ENCODE results near the gene PEMT.

The PEMT gene

DNA sequence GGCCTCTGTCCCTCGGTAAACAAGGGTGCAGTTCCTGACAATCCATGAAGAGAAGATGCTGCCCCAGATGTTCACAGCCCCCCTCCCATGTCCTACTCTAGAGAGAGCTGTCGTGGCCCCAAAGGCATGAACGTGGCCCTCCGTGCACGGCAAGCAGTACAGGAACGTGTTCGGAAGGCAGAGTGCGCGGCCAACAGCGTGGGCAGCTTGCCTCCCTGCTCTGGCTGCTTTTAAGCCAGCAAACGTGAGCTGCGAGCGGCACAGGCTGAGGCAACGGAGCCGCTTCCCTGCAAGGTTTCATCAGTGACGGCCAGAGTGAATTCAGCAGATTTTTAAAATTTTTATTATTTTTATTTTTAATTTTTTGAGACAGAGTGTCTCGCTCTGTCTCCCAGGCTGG lies 37.2 kb downstream of the PEMT start:
- TF ChIP-seq GATA2 (IDR thresholded peaks at IDR 0.05; ENCODE audit: low read depth, low read length) (no peak), GATA3 (IDR thresholded peaks at IDR 0.05; ENCODE audit: low read depth, low read length) (no peak)

DNA sequence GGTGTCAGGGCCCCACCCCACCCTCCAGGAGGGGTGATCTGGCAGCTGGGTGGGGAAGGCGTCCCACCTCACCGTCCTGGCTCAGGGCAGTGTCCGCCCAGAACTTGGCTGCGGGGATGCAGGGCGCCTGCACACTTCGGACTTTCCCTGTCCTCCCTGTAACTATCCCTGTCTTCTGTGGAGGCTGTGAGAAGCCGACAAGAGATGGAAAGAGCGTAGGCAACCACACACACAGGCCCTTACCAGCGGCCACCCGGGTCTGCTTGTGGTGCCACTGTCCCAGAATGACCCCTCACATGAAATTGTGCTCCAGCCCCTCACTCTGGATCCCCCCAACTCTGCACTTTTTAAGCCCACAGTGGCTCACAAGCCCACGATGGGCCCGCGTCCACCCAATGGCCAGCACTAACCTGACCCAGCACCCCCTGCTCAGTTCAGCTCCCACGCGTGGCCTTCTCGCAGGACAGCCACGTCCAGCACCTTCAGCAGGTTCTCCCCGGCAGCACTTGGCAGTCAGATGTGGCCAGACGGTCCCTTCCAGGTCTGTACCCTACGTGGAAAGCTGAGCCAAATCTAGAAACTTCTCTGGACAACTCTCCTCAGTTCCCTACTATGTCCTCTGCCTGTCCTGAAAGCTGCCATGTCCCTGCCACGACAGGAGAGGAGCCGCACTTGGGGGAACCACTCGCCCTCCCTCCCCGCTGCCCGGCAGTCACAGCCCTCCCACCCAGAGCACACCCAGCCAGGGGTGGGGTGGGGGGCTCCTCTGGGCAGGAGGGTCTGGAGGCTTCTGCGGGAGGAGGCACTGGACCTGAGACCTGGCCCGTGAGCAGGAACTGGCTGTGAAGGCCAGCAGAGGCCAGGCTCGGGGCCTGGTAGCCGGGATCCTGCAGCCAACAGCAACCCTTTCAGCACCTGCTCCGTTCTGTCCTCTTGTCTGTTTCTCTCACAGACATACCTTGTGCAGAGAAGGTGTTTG lies 38.0 kb downstream of the PEMT start:
- no peak for TF ChIP-seq GATA3 (IDR thresholded peaks at IDR 0.05; ENCODE audit: low read depth, low read length)
- no peak for TF ChIP-seq GATA2 (IDR thresholded peaks at IDR 0.05; ENCODE audit: low read depth, low read length)

DNA sequence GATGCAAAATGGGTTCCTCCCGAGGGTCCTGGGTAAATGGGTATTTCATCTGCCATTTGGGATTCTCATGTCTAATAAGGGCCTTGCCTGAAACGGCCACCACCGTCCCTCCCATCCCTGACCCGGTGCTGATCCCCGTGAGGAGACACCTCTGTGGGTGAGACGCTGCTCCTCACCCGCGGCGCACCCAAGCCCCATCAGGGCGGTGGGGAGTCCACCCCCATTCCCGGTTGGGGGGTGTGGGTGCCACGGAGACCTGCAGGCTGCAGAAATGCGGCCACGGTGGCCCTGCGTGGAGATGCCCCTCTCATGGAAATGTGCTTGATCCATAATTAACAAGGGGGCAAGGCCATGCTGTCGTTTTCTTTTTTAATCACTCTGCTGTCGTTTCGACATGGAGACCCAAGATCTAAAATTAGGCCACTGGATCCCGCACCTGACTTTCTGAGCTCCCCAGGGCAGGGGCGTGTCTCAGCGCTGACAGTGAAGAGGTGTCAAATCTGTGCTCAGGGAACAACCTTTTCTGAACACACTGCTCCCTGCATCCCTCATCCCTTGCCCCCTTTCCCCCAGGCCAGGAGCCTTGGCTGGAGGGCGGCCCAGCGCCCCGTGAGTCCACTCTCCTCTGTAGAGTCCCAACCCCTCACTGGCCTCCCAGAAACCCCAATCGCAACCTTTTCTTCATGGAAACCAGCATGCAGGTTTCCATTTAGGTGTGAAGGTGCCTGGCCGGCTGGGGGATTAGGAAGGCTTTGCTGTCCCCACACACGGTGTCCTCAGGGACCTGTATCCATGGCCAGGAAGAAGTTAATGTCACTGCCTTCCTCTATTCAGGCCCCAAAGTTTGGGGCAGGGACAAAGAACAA lies 38.9 kb downstream of the PEMT start:
- TF ChIP-seq GATA2 (IDR thresholded peaks at IDR 0.05; ENCODE audit: low read depth, low read length) (no peak), GATA3 (IDR thresholded peaks at IDR 0.05; ENCODE audit: low read depth, low read length) (no peak)

DNA sequence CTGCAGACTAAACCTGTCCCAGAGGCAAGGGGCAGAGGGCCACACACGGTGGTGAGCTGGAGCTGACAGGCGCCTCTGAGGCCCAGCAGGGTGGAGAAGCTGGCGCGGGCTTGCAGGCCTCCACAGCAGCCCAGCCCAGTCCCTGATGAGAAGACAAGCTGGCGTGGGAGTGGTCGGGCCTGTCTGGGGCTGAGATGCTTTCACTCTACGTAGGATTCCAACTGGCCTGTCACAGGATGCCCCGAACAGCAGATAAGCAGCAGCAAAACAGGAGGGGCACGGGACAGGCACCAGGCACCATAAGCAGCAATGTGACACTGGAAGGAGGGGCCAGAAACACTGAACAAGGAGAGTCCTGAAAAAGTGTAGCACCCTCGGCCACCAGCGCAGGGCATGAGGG lies 40.1 kb downstream of the PEMT start:
- TF ChIP-seq GATA3 (IDR thresholded peaks at IDR 0.05; ENCODE audit: low read depth, low read length): no peak
- peak; percentile 60 for TF ChIP-seq GATA2 (IDR thresholded peaks at IDR 0.05; ENCODE audit: low read depth, low read length)

DNA sequence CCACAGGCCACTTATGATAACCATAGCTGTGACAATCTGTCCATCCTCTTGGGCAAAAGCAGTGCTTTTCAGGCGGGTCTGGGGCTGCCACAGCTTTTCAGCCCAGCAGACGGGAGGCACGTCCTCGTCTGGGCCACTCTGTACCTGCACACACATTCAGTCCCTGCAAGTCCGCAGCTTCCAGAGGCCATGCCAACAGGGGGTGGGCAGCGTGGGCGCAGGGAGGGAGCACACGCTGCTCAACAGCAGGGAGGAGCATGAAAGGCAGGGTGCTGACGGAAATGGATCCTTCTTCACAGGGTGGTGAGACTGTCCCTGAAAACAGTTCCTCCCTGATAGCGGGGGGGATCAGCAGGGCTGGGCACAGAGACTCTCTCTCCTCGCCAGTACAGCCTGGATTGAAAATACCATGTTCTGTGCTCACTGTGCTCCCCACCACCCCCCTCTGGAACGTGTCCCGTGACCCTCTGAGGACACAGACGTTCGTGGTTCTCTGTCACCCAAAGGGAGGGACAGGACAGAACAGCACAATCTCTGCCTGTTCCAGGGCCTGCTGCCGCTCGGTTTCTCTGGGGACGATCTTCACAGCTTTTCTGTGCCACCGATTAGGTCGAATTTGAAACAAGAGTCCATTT lies 41.7 kb downstream of the PEMT start:
- TF ChIP-seq GATA2 (IDR thresholded peaks at IDR 0.05; ENCODE audit: low read depth, low read length) (no peak), GATA3 (IDR thresholded peaks at IDR 0.05; ENCODE audit: low read depth, low read length) (no peak)

DNA sequence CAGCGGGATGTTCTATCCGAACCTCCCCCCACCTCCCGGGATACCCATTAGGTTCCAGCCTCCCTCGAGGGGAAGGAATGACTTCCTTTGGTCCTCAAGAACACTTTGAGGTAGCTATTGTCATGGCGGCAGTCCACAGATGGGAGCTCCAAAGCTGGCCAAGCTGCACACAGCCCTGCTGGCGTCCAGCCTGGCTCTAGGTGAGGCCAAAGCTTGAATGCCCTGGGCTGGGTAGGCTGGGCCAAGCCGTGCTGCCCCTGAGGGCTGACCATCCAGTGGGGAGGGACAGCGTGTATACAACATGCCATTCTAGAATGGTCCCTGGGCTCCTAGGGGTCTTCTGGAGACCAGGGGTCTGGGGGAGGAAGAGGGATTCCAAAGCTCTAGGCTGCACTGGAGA lies 43.5 kb downstream of the PEMT start:
- no peak for TF ChIP-seq GATA3 (IDR thresholded peaks at IDR 0.05; ENCODE audit: low read depth, low read length)

DNA sequence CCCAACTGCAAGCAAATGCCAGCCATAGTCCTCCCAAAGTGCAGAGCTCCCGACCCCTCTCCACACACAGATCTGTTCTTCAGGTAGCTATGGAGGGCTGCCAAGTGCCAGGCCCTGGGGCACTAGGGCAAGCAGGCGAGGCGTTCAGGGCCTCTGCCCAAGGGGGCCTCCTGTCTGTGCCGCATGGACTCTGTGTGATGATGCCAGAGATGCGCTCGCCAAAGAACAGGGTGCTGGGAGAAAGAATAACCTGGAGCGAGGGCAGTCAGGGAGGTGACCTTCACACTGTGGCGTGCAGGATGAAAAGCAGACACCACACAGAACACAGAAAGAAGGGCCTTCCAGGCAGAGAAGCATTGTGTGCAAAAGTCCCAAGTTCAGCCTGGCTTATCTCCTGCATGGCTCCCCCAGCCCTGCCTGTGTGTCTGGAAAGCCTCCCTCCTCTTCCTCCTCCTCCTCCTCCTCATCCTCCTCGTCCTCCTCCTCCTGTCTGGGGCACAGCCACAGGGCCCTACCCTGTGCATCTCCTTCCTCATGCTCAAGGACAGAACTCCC lies 44.2 kb downstream of the PEMT start:
- TF ChIP-seq GATA2 (IDR thresholded peaks at IDR 0.05; ENCODE audit: low read depth, low read length) (peak; percentile 56), GATA3 (IDR thresholded peaks at IDR 0.05; ENCODE audit: low read depth, low read length) (no peak)

DNA sequence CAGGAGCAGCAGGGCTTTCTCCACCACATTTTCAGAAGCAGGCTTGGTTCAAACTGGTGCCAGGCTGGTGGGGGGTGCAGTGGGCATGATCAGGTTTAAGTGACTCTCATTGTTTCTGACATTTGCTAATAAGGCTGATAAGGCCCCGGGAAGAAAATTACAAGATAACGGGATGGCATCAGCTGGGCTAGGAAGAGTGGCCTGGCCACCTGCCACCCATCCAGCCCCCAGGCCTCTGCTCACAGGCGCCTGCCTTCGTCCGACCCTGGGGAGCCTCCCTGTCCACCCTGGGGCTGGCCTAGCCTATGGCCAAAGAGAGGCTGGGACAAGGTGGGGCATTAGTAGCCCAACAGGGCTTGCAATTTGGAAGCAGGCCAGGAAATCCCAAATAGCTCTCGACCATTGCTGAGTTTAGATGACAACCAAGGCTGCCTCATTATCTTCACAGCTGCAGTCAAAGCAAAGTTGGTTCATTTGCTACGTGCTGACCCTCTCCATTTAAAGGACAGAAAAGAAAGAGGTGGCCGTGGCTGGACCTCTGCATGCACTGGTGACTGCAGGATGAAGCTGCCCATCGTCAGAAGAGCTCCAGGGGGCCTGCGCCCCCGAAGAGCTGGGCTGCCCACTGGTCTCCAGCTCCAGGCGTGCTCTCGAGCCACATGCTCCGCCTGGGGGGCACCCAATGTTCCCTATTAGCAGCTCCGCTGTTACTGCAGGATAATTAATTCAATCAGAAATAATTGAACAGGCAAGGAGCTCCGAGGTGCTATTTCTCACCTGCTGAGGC lies 44.9 kb downstream of the PEMT start:
- TF ChIP-seq GATA2 (IDR thresholded peaks at IDR 0.05; ENCODE audit: low read depth, low read length) (peak; percentile 87), GATA3 (IDR thresholded peaks at IDR 0.05; ENCODE audit: low read depth, low read length) (no peak)

DNA sequence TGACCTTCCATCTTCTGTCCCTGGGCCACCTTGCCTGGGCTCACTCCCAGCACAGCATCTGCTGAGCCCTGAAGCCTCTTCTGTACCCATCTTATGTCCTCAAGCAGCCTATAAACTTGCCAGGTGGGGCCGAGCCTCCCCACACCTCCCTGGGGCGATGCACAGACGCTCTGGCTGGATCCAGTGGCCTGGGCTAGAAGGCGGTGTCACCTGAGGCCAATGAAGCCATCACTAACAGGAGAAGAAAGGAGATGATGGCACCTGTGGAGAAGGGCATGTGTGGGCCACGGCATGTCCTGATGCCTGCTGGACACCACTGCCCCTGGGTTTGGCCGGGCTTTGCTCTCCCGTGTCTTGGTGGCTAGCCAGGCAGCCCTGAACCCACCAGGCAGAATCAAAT lies 45.5 kb downstream of the PEMT start:
- TF ChIP-seq GATA2 (IDR thresholded peaks at IDR 0.05; ENCODE audit: low read depth, low read length) (no peak), GATA3 (IDR thresholded peaks at IDR 0.05; ENCODE audit: low read depth, low read length) (no peak)

DNA sequence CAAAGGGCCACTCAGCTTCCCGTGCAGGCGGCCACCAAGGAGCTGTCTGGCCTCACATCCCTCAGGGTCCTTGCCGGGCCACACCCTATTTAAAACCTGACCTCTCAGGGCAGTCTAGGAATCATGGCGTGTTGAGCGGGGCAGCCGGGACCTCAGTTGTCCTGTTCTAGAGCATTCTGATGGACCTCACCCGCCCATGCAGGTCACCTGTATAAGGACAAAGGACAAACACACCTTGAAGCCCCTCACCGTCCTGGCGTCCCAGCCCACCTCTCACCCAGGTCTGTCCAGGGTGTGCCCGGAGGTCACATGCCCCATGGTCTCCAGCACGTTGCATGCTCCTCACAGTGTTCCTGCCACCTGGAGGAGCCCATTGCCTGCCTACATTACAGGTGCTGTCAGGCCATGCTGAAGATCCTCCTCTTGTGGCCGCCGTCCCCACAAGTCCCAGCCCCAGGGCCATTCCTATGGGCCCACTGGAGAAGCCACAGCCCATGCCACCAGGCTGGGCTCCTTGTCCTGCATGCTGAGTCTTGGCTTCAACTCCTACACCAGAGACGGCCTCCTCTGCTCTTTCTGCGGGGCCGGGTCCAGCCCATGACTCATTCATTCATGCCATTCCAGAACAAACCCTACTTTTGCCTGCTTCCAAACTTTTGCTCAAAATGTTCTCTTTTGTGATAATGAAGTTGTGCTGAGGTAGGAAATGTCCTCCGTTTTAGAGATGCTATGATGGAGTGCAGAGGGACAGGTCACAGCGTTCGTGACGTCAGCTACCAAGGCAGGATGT lies 46.3 kb downstream of the PEMT start:
- TF ChIP-seq GATA3 (IDR thresholded peaks at IDR 0.05; ENCODE audit: low read depth, low read length): no peak
- TF ChIP-seq GATA2 (IDR thresholded peaks at IDR 0.05; ENCODE audit: low read depth, low read length): no peak

DNA sequence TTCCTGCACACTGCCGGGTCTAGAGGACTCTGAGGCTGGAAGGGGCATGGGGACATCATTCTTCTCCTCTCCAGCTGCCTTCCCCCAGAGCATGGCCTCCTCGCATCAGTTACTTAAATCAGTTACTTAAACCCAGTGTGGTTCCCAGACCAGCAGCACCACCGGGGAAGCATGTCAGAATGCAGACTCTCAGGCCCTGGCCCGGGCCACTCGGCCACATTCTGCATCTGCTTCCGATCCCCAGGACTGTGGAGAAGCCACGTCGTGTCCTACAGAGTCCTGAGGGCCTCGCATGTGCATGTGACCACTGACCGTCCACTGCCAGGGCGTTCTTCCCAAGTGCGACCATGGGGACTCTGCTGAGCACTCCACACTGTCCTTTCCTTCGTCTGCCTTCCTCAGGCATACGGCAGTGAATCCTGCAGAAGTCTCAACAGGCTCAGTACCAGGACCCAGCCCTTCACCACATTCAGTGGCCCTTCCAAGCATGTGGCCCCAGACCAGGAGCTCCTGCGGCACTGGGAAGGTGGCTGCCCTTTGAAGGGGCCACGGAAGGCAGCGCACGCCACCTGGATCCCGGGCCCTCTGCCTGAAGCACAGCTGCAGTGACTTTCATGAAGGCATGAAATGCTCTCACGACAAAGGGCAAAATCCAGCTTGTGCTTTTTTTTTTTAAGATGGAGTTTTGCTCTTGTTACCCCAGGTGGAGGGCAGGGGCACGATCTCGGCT lies 48.4 kb downstream of the PEMT start:
- TF ChIP-seq GATA3 (IDR thresholded peaks at IDR 0.05; ENCODE audit: low read depth, low read length): no peak
- TF ChIP-seq GATA2 (IDR thresholded peaks at IDR 0.05; ENCODE audit: low read depth, low read length): no peak

DNA sequence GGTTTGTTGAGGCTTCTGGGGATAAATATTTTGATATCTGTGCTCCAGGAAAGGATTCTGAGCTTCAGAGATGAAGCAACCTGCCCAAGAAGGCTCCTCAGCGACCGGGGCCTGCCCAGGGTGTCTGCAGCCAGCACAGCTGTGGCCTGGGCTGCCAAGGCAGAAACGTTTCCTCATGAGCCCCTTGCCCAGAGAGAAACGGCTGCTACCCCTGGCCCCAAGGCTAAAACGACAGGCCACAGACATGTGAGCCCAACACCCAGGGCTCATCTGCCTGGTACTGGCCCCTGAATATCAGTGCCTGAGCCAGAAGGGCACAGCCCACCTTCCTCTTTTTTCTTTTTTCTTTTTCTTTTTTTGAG lies 49.9 kb downstream of the PEMT start:
- TF ChIP-seq GATA3 (IDR thresholded peaks at IDR 0.05; ENCODE audit: low read depth, low read length): no peak
- TF ChIP-seq GATA2 (IDR thresholded peaks at IDR 0.05; ENCODE audit: low read depth, low read length): no peak
